Coronary artery (tissue), 2 donors: Measurements from ENCODE around the gene SPP1.
A peak's percentile ranks its signal among the peaks of the same experiment; 100 is the strongest.

Experiments
- DNase-seq: peaks from one replicate; pipeline ENCODE4 v3.0.0-alpha.2; 2017; ENCODE audit warnings: low spot score
- H3K27ac ChIP-seq, 2 donors: fragments of 200-600 bp; sonication (generic); one replicate each; pipeline ENCODE4 v1.5.1; 2016 to 2019
- H3K4me3 ChIP-seq: fragments of 200-600 bp; sonication (generic); 2 replicates; pipeline ENCODE4 v1.5.1; 2016; ENCODE audit warnings: mild to moderate bottlenecking, moderate library complexity
- TF ChIP-seq, protein P1 (sequence below): fragments of 200-600 bp; sonication (generic); IDR thresholded peaks from one replicate; pipeline ENCODE4 v1.5.1; 2019; ENCODE audit warnings: antibody characterized with exemption

SPP1 gene

DNA sequence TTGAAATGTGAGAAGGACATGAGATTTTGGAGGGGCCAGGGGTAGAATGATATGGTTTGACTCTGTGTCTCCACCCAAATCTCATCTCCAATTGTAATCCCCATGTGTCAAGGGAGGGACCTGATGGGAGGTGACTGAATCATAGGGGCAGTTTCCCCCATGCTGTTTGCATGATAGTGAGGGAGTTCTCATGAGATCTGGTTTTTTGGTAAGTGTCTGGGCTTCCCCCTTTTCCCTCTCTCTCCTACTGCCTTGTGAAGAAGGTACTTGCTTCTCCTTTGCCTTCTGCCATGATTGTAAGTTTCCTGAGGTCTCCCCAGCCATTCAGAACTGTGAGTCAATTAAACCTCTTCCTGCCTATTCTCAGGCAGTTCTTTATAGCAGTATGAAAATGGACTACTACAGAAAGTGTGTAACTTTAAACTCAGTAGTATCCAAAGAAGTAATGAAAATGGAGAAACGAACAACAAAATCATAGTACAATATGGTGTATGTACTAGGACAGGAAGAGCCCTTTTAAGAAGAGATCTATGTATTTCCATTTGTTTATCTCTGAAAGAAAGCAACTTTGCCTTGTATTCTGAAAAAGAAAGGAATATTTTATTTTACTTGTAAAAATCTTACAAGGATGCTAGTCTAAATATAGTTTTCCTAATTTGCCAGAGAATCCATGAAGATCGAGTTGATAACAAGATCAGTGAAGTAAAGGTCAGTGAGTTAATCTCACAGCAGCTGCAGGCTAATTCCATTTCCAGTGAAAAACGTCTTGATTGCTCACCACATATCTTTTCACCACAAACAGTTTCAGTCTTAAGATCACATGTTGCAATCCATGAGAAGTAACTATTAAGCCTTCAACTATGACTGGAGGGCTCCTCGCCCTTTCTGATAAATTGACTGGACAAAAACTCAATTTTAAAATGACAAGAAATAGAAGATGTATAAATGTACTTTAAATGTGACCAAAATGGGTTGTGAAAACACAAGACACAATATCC, 52.4 kb downstream of the SPP1 start:
- TF ChIP-seq, protein P1, sequence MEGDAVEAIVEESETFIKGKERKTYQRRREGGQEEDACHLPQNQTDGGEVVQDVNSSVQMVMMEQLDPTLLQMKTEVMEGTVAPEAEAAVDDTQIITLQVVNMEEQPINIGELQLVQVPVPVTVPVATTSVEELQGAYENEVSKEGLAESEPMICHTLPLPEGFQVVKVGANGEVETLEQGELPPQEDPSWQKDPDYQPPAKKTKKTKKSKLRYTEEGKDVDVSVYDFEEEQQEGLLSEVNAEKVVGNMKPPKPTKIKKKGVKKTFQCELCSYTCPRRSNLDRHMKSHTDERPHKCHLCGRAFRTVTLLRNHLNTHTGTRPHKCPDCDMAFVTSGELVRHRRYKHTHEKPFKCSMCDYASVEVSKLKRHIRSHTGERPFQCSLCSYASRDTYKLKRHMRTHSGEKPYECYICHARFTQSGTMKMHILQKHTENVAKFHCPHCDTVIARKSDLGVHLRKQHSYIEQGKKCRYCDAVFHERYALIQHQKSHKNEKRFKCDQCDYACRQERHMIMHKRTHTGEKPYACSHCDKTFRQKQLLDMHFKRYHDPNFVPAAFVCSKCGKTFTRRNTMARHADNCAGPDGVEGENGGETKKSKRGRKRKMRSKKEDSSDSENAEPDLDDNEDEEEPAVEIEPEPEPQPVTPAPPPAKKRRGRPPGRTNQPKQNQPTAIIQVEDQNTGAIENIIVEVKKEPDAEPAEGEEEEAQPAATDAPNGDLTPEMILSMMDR: no peak
- no peak overlapping the region for H3K4me3 ChIP-seq
- no peak for DNase-seq
- H3K27ac ChIP-seq: peak overlapping the region; percentile 12 to 60

- no peak overlapping the region for H3K4me3 ChIP-seq
- TF ChIP-seq, protein P1: no peak
- peak overlapping the region in 1 of 2 donors; percentile 60 for H3K27ac ChIP-seq
- DNase-seq: no peak
These were observed 53.4 kb downstream of the SPP1 start for GRCh38 chr4:88028946-88029345.

DNA sequence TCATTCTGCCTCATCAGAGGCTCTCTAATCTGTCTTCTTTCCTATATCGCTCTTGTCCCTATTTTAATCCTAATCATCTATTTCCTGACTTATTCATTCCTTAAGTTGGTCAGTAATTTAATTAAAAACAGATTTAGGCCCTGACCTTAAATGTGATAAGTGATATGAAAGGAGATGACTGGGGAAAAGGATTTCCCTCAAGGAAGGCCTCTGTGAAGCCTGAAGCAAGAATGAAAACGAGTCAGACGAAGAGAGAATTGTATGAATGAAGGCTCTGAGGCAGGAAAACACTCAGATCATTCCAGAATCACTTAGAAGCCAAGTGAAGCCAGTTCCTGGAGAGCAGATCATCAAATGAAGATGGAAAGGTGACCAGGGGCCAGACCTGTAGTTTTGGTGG, 54.0 kb downstream of the SPP1 start:
- no peak overlapping the region for H3K27ac ChIP-seq
- no peak overlapping the region for H3K4me3 ChIP-seq

DNA sequence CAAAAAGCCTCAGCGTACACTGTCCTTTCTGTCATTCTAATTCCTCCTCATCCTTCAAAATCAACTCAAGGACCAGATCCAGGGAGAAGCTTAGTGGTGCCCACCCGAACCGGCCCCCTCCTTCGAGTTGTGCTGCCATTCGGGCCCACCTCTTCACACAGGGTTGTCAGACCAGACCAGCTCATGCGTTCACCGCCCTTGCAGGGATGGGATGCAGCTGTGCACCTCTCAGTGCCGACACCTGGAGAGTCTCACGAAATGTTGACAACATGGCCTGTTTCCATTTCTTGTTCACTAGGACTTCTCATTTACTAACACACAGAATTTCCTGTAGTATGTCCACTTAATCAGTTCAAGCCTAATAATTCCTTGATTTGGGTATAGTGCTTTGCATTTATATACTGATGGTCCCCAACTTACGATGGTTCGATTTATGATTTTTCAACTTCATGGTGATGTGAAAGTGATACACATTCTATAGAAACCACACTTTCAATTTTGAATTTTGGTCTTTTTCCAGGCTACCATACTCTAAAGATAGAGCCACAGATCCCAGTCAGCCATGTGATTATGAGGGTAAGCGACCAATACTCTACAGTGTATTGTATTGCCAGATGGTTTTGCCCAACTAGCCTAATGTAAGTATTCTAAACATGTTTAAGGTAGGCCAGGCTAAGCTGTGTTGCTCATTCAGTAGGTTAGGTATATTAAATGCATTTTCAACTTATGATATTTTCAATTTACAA, 55.2 kb downstream of the SPP1 start:
- TF ChIP-seq, protein P1: no peak
- Histone ChIP-seq H3K27ac (no peak overlapping the region), H3K4me3 (no peak overlapping the region)
- DNase-seq: no peak

More for the DNA sequence above, 54.0 kb downstream of the SPP1 start:
- TF ChIP-seq, protein P1: no peak
- no peak for DNase-seq
